GM18873 (cell line): ENCODE data around the gene GRM6.

Source experiments
- ATAC-seq: cut with Tn5 transposase; IDR thresholded peaks from one replicate; pipeline ENCODE4 v1.9.1; 2021; ENCODE audit warnings: mild to moderate bottlenecking, moderate library complexity, moderate number of reproducible peaks; ENCODE audit not compliant: unreplicated experiment, low FRiP score

GRM6 gene

GRCh38 chr5:178994580-178995340 is at the start of gene GRM6:
TSS of gene GRM6 (minus strand) at chr5:178995320. CDS start at chr5:178994944, 376 bp downstream.
- ATAC-seq, result no peak

- no peak for ATAC-seq
Observed at GRCh38 chr5:179044765-179045164, 49.6 kb upstream of the GRM6 start.

- no peak for ATAC-seq
Observed at GRCh38 chr5:179033004-179033580, 38.0 kb upstream of the GRM6 start.

- ATAC-seq, result peak; percentile 80
Observed at GRCh38 chr5:179023528-179024189, 28.5 kb upstream of the GRM6 start, which contains the start of gene ZNF879. TSS of gene ZNF879 (plus strand) at chr5:179023804. CDS start at chr5:179025005, 1,201 bp downstream.

- no peak for ATAC-seq
Observed at GRCh38 chr5:179008667-179009066, 13.5 kb upstream of the GRM6 start.

- no peak for ATAC-seq
Observed at GRCh38 chr5:179006564-179006963, 11.4 kb upstream of the GRM6 start.

- no peak for ATAC-seq
Observed at GRCh38 chr5:178998441-178998840, 3.3 kb upstream of the GRM6 start.

- ATAC-seq, result no peak
Observed at GRCh38 chr5:178997191-178997590, 2.1 kb upstream of the GRM6 start.

- no peak for ATAC-seq
Observed at GRCh38 chr5:178996156-178996555, 1.0 kb upstream of the GRM6 start.

- ATAC-seq, result no peak
Observed at GRCh38 chr5:178995341-178995690, 196 bp upstream of the GRM6 start.

GRCh38 chr5:178993955-178994579 is 1.1 kb downstream of the GRM6 start:
- no peak for ATAC-seq

- ATAC-seq, result no peak
Observed at GRCh38 chr5:178993236-178993765, 1.8 kb downstream of the GRM6 start.

- no peak for ATAC-seq
Observed at GRCh38 chr5:178992291-178992895, 2.7 kb downstream of the GRM6 start.

- ATAC-seq, result no peak
Observed at GRCh38 chr5:178991190-178992145, 3.7 kb downstream of the GRM6 start.

GRCh38 chr5:178990491-178990890 is 4.6 kb downstream of the GRM6 start:
- no peak for ATAC-seq

GRCh38 chr5:178989311-178989710 is 5.8 kb downstream of the GRM6 start:
- ATAC-seq, result no peak

- ATAC-seq, result no peak
Observed at GRCh38 chr5:178988436-178989220, 6.5 kb downstream of the GRM6 start.

GRCh38 chr5:178986326-178986960 is 8.7 kb downstream of the GRM6 start:
- no peak for ATAC-seq
